ENCODE data around the gene WARS2.
"Not testable (repeated sequence)": the region's sequence is repeated elsewhere in the genome, so short reads cannot be mapped to it uniquely, and the experiment has no call there.

- TF ChIP-seq CTCF, POLR2A, POLR2AphosphoS5, EP300 (IDR thresholded peaks at IDR 0.05): not testable (repeated sequence)
Measured at GRCh38 chr1:119171381-119172010, 31.0 kb upstream of the WARS2 start.

Data from suprapubic skin (tissue), 4 donors.